Small intestine (tissue), 7 donors: ENCODE results near the gene INPP1. TPM values are rescaled to one million over a fixed set of nuclear protein-coding genes. Genes with fewer than 3 reads are reported as not detected.

Experiments used
- DNase-seq, 2 donors: peaks; one replicate each; pipeline versions ENCODE4 v3.0.0 to v3.0.0-alpha.2; 2013
- FAIRE-seq: peaks from 2 replicates; lab custom pipeline; 2012; peaks lifted over from hg19 to GRCh38; lab: Jason Lieb, UNC
- H3K27ac ChIP-seq, 3 donors: one replicate each; pipeline ENCODE4 v1.5.1; 2013; ENCODE audit warnings: low read length in 2 of 3, mild to moderate bottlenecking in 2 of 3, control low read depth in 1 of 3, inconsistent platforms in 1 of 3, low read depth in 1 of 3, moderate library complexity in 1 of 3
- H3K27me3 ChIP-seq, 3 donors: one replicate each; pipeline ENCODE4 v1.6.1; 2013; ENCODE audit warnings: low read length in 3 of 3, inconsistent platforms in 1 of 3; ENCODE audit not compliant: control insufficient read depth in 3 of 3, insufficient read depth in 3 of 3
- H3K36me3 ChIP-seq, 3 donors: one replicate each; pipeline ENCODE4 v1.6.1; 2013; ENCODE audit warnings: low read length in 3 of 3, inconsistent platforms in 1 of 3, low read depth in 1 of 3, mild to moderate bottlenecking in 1 of 3, moderate library complexity in 1 of 3; ENCODE audit not compliant: control insufficient read depth in 3 of 3, insufficient read depth in 2 of 3
- H3K4me1 ChIP-seq, 3 donors: one replicate each; pipeline ENCODE4 v1.6.1; 2013; ENCODE audit warnings: low read length in 2 of 3, inconsistent platforms in 1 of 3, low read depth in 1 of 3, mild to moderate bottlenecking in 1 of 3, moderate library complexity in 1 of 3; ENCODE audit not compliant: control insufficient read depth in 3 of 3, insufficient read depth in 2 of 3
- H3K4me3 ChIP-seq, 3 donors: one replicate each; pipeline ENCODE4 v1.5.1; 2013; ENCODE audit warnings: low read length in 3 of 3, control low read depth in 1 of 3, inconsistent platforms in 1 of 3, low read depth in 1 of 3, mild to moderate bottlenecking in 1 of 3, moderate library complexity in 1 of 3
- H3K9me3 ChIP-seq, 2 donors: one replicate each; pipeline ENCODE4 v1.6.1; 2013; ENCODE audit warnings: low read depth in 1 of 2, low read length in 1 of 2; ENCODE audit not compliant: control insufficient read depth in 2 of 2, insufficient read depth in 1 of 2
- WGBS, 3 donors: extraction: QIAGEN DNeasy Blood & Tissue Kit; methylation state at CpG; one replicate each; pipeline ENCODE4 v1.1.7; 2013; 5-methylcytosine and 5-hydroxymethylcytosine counted together
- polyA plus RNA-seq, 4 donors: library from polyadenylated mRNA; stranded (reverse) in 3 of 4; unstranded in 1 of 4; fragments of 200-250 nt in 3 of 4; fragments of 120-200 nt in 1 of 4; gene quantifications; one replicate each; pipeline versions ENCODE4 v1.2.1 to v1.2.3, GENCODE V29; 2013
- donor health status: healthy with polysubstance abuse.
- donor health status: control.
- donor health status: control.
- donor health status: Bipolar disorder and iron deficiency.
- donor health status: healthy.

The INPP1 gene
- polyA plus RNA-seq, 4 donors = 28.9 to 77.2 (median 53.7) TPM

GRCh38 chr2:190344276-190344827 is 963 bp downstream of the INPP1 start:
- Histone ChIP-seq H3K27ac (peak overlapping the region; percentile 82 to 98 (median 98)), H3K4me1 (peaks cover 3 to 11% (median 8%) of the 10 kb centered on the region in 3 donors), H3K4me3 (peak overlapping the region; percentile 46 to 84 (median 70)), H3K9me3 (no peaks in the 10 kb centered on the region), H3K27me3 (no peaks in the 10 kb centered on the region), H3K36me3 (peaks cover 0 to 8% (median 0%) of the 10 kb centered on the region in 3 donors)
- FAIRE-seq = no peak
- 2 to 13% (median 5%) methylated on average over 7 of the region's 7 CpGs for WGBS, 3 donors
- peak in 1 of 2 donors; percentile 77 for DNase-seq

DNA sequence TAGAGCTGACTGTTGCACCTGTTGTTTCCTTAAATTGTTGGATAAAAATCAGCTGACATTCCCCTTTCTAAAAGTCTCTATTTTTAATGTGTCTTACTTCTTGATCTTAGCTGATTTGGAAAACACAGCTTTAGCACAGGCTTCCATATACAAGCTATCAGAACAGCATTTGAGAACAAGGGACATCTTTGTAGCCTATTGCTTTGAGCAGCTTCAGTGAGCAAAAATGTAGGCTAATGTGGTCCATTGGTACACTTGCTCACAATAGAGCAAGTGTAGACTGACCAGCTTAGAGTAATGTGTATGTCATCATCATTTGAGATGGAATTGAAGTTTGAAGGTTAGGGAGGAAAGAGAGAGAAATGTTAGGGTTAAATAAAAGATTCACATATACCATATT is 7.0 kb downstream of the INPP1 start:
- Histone ChIP-seq H3K4me3 (no peak overlapping the region), H3K27me3 (no peaks in the 10 kb centered on the region), H3K36me3 (peaks cover 0 to 8% (median 1%) of the 10 kb centered on the region in 3 donors), H3K9me3 (no peaks in the 10 kb centered on the region), H3K4me1 (peaks cover 9 to 31% (median 16%) of the 10 kb centered on the region in 3 donors), H3K27ac (no peak overlapping the region)
- DNase-seq (no peak), FAIRE-seq (no peak)

DNA sequence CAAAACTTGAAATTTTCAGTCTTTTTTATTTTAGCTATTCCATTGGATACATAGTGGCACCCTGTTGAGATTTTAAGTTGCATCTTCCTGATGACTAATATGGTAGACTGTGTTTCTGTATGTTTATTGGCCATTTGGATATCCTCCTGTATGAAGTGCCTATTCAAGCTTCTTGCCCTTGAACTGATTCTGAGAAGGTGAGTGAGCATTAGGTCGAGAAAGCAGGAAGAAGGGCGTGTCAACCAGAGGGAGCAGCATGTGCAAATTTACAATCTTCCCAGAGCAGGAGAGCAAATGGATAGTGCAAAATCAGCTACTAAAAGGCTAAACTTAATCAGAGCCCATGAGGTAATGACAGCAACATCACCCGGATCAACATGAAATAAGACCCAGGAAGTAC is 8.6 kb downstream of the INPP1 start:
- WGBS, 3 donors = 23 to 60% (median 44%) methylated on average over 3 of the region's 3 CpGs
- Histone ChIP-seq H3K9me3 (no peaks in the 10 kb centered on the region), H3K27ac (peak overlapping the region in 2 of 3 donors; percentile 17 to 73), H3K4me3 (no peak overlapping the region), H3K4me1 (peaks cover 10 to 36% (median 13%) of the 10 kb centered on the region in 3 donors), H3K36me3 (peaks cover 0 to 6% (median 1%) of the 10 kb centered on the region in 3 donors), H3K27me3 (no peaks in the 10 kb centered on the region)
- peak; percentile 43 to 69 for DNase-seq
- no peak for FAIRE-seq

DNA sequence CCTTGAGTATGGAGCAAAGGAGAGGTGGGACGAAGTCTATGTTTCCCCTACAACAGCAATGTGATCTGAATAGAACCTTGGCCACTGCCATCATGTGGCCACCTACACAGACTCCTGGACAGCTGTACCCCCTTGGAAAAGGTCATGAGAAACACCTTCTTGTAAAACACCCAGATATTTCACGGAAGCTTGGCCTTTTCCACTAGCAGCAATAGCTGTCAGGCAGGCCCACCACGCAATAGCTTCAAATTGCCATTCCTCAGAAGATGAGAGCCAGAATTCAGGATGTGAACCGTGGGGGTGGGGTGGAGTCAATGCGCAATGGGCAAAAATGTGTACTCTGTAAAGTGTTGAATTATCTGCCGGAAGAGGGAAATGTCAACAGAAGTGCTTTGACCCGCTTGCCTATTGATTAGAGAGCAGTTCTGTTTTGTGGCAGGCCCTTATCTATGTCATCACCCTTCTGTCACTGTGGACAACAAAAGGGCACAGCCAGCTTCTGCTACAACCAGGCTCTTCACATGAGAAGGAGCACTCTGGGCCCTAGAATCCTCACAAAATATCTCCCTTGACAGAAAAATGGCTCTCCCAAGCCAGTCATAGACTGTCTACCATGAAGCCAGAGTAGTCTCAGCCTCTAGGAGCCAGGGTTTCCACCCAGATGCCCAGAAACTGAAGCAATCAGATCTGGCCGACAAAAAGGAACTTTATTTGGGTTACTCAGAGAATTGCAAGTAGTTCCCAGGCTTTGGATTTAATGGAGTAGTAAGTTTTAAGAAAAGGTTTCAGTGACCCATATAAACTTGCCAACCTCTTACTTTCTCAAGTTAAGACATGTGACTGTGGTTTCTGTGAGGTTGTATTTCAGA is 9.5 kb downstream of the INPP1 start:
- FAIRE-seq = no peak
- Histone ChIP-seq H3K4me3 (no peak overlapping the region), H3K9me3 (no peaks in the 10 kb centered on the region), H3K27me3 (no peaks in the 10 kb centered on the region), H3K36me3 (peaks cover 0 to 6% (median 1%) of the 10 kb centered on the region in 3 donors), H3K4me1 (peaks cover 12 to 41% (median 13%) of the 10 kb centered on the region in 3 donors), H3K27ac (peak overlapping the region in 2 of 3 donors; percentile 17 to 73)
- 55 to 65% (median 58%) methylated on average over 8 of the region's 8 CpGs for WGBS, 3 donors
- peak; percentile 48 to 52 for DNase-seq

- H3K27ac ChIP-seq = peak overlapping the region in 1 of 3 donors; percentile 73
- no peak for DNase-seq
Measured at GRCh38 chr2:190353537-190353899, 10.1 kb downstream of the INPP1 start.

GRCh38 chr2:190354003-190354690 is 10.8 kb downstream of the INPP1 start:
- H3K4me1 ChIP-seq = peaks cover 13 to 41% (median 14%) of the 10 kb centered on the region in 3 donors
- no peaks in the 10 kb centered on the region for H3K9me3 ChIP-seq
- peaks cover 0 to 1% (median 1%) of the 10 kb centered on the region in 3 donors for H3K36me3 ChIP-seq
- H3K4me3 ChIP-seq = no peak overlapping the region
- WGBS, 3 donors = 35 to 54% (median 51%) methylated on average over 12 of the region's 12 CpGs
- DNase-seq (peak; percentile 28 to 60), FAIRE-seq (no peak)
- no peaks in the 10 kb centered on the region for H3K27me3 ChIP-seq
- peak overlapping the region in 2 of 3 donors; percentile 3 to 14 for H3K27ac ChIP-seq

More at GRCh38 chr2:190353537-190353899, 10.1 kb downstream of the INPP1 start:
- H3K36me3 ChIP-seq = peaks cover 0 to 6% (median 1%) of the 10 kb centered on the region in 3 donors
- FAIRE-seq = no peak
- no peak overlapping the region for H3K4me3 ChIP-seq
- peaks cover 12 to 41% (median 13%) of the 10 kb centered on the region in 3 donors for H3K4me1 ChIP-seq
- H3K27me3 ChIP-seq = no peaks in the 10 kb centered on the region
- H3K9me3 ChIP-seq = no peaks in the 10 kb centered on the region

DNA sequence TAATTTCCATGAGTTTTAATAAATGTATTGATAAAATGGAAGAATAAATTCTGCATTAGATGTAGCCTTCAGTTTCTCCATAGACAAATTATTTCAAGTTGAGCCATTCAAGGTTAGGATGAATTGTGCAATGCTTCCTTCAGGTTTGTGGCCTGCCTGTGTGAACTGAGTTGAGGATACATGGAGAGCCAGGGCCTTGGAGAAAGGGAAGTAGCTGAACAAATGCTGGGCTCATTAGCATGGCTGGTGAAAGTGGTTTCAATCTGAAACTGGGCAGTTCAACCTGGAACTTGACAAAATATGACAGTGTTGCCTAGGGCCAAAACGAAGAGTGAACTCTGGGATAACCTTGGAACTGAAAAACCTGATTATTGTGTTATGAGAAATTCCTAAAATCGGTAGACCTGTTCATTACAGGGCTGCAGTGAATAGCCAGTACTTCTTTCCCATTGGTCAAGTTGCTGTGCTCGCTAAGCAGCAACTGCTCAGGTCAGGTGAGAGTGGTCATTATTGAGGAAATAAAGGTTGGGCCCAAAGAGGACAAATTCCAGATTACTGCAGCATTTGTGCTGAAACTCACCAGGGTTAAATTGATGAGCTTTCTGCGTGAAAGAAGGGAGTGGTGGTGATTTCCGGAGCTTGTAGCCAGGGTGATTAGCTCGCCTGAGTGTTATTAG is 12.7 kb downstream of the INPP1 start:
- Histone ChIP-seq H3K4me1 (peaks cover 13 to 41% (median 14%) of the 10 kb centered on the region in 3 donors), H3K27ac (peak overlapping the region; percentile 37 to 83 (median 62)), H3K9me3 (no peaks in the 10 kb centered on the region), H3K4me3 (no peak overlapping the region), H3K27me3 (no peaks in the 10 kb centered on the region), H3K36me3 (peaks cover 0 to 1% (median 0%) of the 10 kb centered on the region in 3 donors)
- 23 to 50% (median 37%) methylated on average over 6 of the region's 6 CpGs for WGBS, 3 donors
- DNase-seq (peak; percentile 67 to 83), FAIRE-seq (no peak)

GRCh38 chr2:190357600-190357999 is 14.2 kb downstream of the INPP1 start:
- peaks cover 0 to 2% (median 1%) of the 10 kb centered on the region in 3 donors for H3K36me3 ChIP-seq
- no peaks in the 10 kb centered on the region for H3K27me3 ChIP-seq
- 50 to 73% (median 66%) methylated on average over 2 of the region's 2 CpGs for WGBS, 3 donors
- no peak for FAIRE-seq
- H3K27ac ChIP-seq = no peak overlapping the region
- DNase-seq = no peak
- H3K9me3 ChIP-seq = no peaks in the 10 kb centered on the region
- H3K4me1 ChIP-seq = peaks cover 4 to 36% (median 13%) of the 10 kb centered on the region in 3 donors
- no peak overlapping the region for H3K4me3 ChIP-seq
